NCI-H2029 (cell line): ENCODE measurements around the gene MYO1D.
"Not testable (repeated sequence)": the region's sequence is repeated elsewhere in the genome, so short reads cannot be mapped to it uniquely, and the experiment has no call there.

Experiments
- DNase-seq: peaks from one replicate; lab custom pipeline; 2025; lab: John Stamatoyannopoulos, UW

MYO1D gene

GRCh38 chr17:32855620-32856019 lies 21.3 kb downstream of the MYO1D start:
- DNase-seq: no peak

DNA sequence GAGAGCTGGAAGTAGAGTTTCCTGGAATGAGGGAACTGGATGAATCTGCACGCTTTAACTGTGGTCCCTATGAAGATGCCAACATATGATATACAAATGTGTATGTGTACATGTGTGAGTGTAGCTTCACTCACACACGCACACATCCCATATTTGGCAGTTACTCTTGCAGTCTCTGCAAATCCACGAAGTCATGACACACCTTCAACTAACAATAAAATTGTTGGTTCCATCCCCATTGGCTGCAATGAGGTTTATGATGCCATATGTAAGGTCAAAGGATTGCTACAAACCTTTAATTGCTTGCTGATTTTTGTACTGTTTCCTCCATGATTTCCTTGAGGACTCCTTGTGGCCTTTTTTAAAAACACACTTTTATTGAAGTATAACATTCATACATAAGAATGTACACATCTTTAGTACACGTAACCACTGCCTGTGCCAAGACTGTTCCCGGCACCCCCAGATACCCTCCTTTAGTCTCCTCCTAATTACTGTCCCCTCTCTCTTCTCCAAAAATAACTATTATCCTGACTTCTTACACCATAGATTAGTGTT lies 22.0 kb downstream of the MYO1D start:
- DNase-seq: no peak

- no peak for DNase-seq
Measured at GRCh38 chr17:32854207-32854606, 22.7 kb downstream of the MYO1D start.

GRCh38 chr17:32852811-32853210 lies 24.1 kb downstream of the MYO1D start:
- no peak for DNase-seq

DNA sequence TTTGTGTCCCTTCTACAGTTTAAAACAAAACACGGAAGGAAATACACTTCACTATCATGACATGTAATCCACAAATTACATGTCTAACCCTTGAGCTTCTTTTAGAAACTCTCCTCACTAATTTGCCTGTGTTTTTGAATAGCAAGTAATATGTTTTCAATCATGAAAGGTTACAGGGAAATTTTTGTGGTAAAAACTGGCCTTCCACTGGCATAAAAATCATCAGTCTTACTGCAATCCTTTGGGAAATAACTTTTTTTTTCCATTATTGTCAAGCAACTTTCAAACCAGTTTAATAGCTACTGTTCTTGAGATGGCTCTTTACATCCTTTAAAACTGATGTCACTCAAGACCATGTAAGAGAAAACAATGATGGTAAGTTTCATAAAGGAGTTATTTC lies 27.0 kb downstream of the MYO1D start:
- DNase-seq: no peak

DNA sequence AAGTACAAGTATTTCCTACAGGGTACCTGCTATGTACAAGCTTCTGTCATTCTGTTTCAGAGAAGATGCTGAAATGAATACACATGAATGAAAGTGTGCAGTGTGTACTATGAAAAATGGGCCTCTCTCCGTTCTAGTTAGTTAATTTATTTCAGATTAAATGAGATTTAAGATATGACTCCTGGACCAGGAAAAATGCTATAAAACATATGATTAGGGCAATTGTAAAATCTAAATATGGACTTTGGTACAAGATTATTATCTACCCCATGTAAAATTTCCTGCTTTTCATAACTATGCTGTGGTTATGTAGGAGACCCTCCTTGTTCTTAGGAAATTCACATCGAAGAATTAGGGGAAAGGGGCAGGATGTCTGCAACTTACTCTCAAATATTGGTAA lies 28.9 kb downstream of the MYO1D start:
- DNase-seq: no peak

GRCh38 chr17:32846143-32846542 lies 30.8 kb downstream of the MYO1D start:
- no peak for DNase-seq

GRCh38 chr17:32840241-32840640 lies 36.7 kb downstream of the MYO1D start:
- no peak for DNase-seq

DNA sequence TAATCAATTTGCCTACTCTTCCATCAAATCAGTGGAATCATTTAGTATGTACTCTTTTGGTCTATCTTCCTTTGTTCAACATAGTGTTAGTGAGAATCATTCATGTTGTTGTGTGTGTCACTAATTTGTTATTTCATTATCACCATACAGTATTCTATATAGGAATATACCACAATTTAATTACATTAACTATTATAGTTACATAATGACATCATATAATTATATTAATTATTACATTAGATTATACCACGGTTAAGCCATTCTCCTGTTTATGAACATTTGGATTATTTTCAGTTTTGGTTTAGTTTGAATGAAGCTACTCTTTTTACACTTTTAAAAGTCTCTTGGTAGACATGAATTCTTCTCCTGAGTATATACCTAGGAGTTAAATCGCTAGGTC lies 40.4 kb downstream of the MYO1D start:
- no peak for DNase-seq

GRCh38 chr17:32835291-32835761 lies 41.6 kb downstream of the MYO1D start:
- no peak for DNase-seq

- no peak for DNase-seq
Measured at GRCh38 chr17:32834104-32834503, 42.8 kb downstream of the MYO1D start.

GRCh38 chr17:32833526-32833925 lies 43.4 kb downstream of the MYO1D start:
- no peak for DNase-seq

DNA sequence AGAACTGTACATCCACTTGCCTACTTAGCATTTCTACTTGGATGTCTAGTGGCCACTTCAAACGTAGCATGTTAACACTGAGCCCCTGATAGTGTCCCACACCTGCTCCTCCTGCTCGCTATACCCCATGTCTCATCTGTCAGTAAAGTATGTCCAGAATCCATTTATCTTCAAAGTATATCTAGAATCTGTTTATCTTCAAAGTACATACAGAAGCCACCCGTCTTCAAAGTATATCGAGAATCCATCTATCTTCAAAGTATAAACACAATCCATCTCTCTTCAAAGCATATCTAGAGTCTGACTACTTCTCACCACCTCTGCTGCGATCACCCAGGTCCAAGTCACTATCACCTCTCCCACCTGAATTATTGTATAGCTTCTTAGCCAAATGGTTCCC lies 43.8 kb downstream of the MYO1D start:
- no peak for DNase-seq

- peak; percentile 45 for DNase-seq
Measured at GRCh38 chr17:32831627-32832243, 45.2 kb downstream of the MYO1D start.

DNA sequence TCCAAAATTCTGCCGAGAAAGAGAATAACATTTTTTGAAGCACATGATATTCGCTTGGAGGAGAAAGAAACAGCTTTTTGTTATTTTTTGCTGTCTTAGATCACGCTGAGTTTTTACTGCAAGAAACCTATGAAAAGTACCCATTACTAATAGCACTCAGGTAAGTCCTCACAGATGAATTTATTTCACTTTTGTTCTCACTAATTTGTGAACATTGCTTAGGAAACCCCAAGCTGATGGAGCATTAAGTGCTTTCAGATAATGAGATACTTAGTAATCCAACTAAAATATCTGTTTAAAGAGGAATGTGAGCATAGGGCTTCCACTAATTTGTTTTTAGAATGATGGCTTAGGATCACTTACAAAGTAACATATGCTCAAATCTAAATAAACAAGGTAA lies 45.7 kb downstream of the MYO1D start:
- DNase-seq: no peak

- no peak for DNase-seq
Measured at GRCh38 chr17:32828822-32829221, 48.1 kb downstream of the MYO1D start.

- DNase-seq: no peak
Measured at GRCh38 chr17:32827227-32827626, 49.7 kb downstream of the MYO1D start.

GRCh38 chr17:32826076-32826475 lies 50.8 kb downstream of the MYO1D start:
- DNase-seq: no peak

DNA sequence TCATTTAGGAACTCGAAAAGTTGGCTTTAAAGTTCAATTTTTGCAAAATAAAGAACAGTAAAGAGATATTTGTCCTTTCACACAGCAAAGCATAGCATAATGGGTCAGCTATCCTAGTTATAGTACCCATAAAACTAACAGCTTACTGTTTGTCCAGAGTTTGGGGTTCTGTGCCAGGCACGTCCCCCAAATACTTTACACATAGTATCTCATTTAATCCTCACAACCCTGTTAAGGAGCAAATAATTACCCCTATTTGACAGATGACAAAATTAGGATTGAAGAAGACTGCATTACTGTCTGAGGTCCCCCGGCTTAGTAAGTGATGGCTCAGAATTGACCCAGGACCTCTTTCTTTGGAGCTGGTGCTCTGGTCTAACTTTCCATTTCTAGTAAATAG lies 52.6 kb downstream of the MYO1D start:
- DNase-seq: no peak

DNA sequence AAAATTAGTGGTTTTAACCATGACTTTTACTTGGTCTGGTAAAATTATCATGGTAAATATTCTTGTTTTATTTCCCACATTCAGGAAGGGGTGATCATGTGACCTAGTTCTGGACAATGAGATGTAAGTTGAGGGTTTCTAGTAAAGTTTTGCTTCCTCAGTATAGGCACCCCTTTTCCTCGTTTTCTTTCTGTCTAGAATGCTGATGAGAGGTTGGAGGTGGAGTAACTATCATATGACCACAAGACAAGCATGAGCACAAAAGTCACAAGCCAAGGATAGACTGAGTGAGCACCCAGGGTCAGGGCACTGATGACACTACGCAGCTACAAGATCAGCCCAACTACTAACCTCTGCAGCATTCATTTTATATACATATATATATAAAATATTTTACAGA lies 53.9 kb downstream of the MYO1D start:
- no peak for DNase-seq

- DNase-seq: not testable (repeated sequence)
Measured at GRCh38 chr17:32821987-32822934, 54.7 kb downstream of the MYO1D start.

GRCh38 chr17:32820440-32820839 lies 56.5 kb downstream of the MYO1D start:
- DNase-seq: no peak

- DNase-seq: no peak
Measured at GRCh38 chr17:32819787-32820186, 57.1 kb downstream of the MYO1D start.
